Right atrium auricular region (tissue), 2 donors: ENCODE measurements around the gene CD34. TPM values are rescaled to one million over a fixed set of nuclear protein-coding genes. Genes with fewer than 3 reads are reported as not detected.

Experiments
- DNase-seq: peaks from one replicate; pipeline ENCODE4 v3.0.0-alpha.2; 2019; ENCODE audit warnings: low spot score
- H3K27ac ChIP-seq, 2 donors: fragments of 200-600 bp; sonication (generic); 1 replicate in 1 of 2; 2 replicates in 1 of 2; pipeline ENCODE4 v1.5.1; 2016 to 2019
- H3K27me3 ChIP-seq, 2 donors: fragments of 200-600 bp; sonication (generic); one replicate each; pipeline versions ENCODE4 v1.5.1 to v1.6.0; 2017 to 2019
- H3K36me3 ChIP-seq: fragments of 200-600 bp; sonication (generic); one replicate; pipeline ENCODE4 v1.5.1; 2016
- H3K4me1 ChIP-seq, 2 donors: fragments of 200-600 bp; sonication (generic); one replicate each; pipeline versions ENCODE4 v1.5.1 to v1.6.0; 2017 to 2019
- H3K4me3 ChIP-seq, 2 donors: fragments of 200-600 bp; sonication (generic); 1 replicate in 1 of 2; 2 replicates in 1 of 2; pipeline ENCODE4 v1.5.1; 2017 to 2019; ENCODE audit warnings: mild to moderate bottlenecking in 1 of 2, moderate library complexity in 1 of 2
- H3K9me3 ChIP-seq, 2 donors: fragments of 200-600 bp; sonication (generic); one replicate each; pipeline ENCODE4 v1.5.1; 2019
- total RNA-seq, 2 donors: library from RNA; depleted of rRNA; stranded (reverse); fragments of >200 nt; gene quantifications; one replicate each; pipeline ENCODE4 v1.1.0, GENCODE V29; 2016
- TF ChIP-seq, protein P1 (sequence below), 2 donors: fragments of 200-600 bp; sonication (generic); IDR thresholded peaks; one replicate each; pipeline ENCODE4 v1.5.1; 2019; ENCODE audit warnings: antibody characterized with exemption in 2 of 2

CD34 gene
- total RNA-seq, 2 donors from 2014 or later, result 76.7 to 76.8 TPM

DNA sequence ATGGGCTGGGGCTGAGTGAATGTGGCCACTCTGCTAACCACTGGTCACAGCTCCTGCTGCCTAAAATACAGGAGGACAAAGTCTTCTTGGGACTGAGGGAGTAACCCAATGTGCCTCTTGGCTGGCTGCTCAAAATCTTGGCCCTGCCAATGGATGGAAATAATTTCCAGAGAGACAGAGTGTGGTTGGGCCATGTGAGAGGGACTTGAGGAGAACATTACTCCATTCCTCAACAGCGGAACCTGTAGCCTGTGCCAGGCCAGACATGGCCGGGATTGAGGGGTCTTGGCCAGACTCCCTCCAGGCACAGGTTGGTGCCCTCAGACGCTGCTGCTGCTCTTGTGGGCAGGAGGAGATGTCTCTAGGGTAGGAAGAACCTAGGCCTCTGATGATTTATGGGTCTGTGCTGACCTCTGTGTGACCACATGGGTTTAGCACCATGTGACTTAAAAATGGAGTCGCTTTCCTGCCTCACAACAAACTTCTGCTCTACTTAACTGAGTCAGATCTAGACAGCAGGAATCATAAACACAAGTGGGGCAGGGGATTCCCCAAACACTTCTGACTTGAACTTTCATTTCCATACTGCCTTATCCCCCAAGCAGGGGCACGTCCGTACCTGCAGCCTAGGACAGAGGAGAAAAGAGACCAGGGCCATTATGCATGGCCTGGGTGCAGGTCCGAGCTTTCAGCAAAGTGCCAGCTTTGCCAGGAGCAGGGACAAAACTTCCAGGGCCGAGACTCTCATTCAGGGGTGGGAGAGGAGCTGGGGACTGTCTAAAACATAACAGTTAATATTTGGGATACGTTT is 79.2 kb downstream of the CD34 start:
- Histone ChIP-seq H3K9me3 (no peaks in the 10 kb centered on the region), H3K27ac (peak overlapping the region; percentile 94 to 96), H3K27me3 (no peaks in the 10 kb centered on the region), H3K36me3 (no peaks in the 10 kb centered on the region), H3K4me1 (peaks cover 0 to 97% of the 10 kb centered on the region in 2 donors), H3K4me3 (no peak overlapping the region)
- TF ChIP-seq, protein P1, sequence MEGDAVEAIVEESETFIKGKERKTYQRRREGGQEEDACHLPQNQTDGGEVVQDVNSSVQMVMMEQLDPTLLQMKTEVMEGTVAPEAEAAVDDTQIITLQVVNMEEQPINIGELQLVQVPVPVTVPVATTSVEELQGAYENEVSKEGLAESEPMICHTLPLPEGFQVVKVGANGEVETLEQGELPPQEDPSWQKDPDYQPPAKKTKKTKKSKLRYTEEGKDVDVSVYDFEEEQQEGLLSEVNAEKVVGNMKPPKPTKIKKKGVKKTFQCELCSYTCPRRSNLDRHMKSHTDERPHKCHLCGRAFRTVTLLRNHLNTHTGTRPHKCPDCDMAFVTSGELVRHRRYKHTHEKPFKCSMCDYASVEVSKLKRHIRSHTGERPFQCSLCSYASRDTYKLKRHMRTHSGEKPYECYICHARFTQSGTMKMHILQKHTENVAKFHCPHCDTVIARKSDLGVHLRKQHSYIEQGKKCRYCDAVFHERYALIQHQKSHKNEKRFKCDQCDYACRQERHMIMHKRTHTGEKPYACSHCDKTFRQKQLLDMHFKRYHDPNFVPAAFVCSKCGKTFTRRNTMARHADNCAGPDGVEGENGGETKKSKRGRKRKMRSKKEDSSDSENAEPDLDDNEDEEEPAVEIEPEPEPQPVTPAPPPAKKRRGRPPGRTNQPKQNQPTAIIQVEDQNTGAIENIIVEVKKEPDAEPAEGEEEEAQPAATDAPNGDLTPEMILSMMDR (IDR thresholded peaks at IDR 0.05), result no peak
- DNase-seq, result no peak

Other genes with a start within 250 kb of the CD34 start
- gene CD46, start 159.1 kb downstream of the CD34 start, total RNA-seq, result 10 to 100 TPM; 44.9 to 85.4 TPM